GM12878 (cell line): ENCODE measurements around the gene RPS6KA2. TPM values are rescaled to one million over a fixed set of nuclear protein-coding genes. Genes with fewer than 3 reads are reported as not detected.
A peak's percentile ranks its signal among the peaks of the same experiment; 100 is the strongest.

Source experiments
- ATAC-seq: fragments of 200-7000 bp; cut with Tn5 transposase; 3 replicates; pipeline ENCODE4 v1.9.1; 2020; ENCODE audit warnings: mild to moderate bottlenecking, moderate library complexity
- BruUV-seq: library from RNA; stranded (reverse); fragments of 400-500 nt; replicated peaks from 2 replicates; lab custom pipeline; 2021; lab: Mats Ljungman, UMichigan
- CTCF ChIA-PET: fragments of 300-600 bp; sonication (Branson Sonifier 250); formaldehyde crosslinking; extraction: SDS; loops from one replicate; lab custom pipeline; 2021; ENCODE audit warnings: inconsistent platforms; lab: Yijun Ruan, JAX
- POLR2A ChIA-PET: fragments of 350-600 bp; formaldehyde crosslinking; extraction: SDS; loops from one replicate; lab custom pipeline; 2021; ENCODE audit warnings: inconsistent platforms; lab: Charles Lee
- RAD21 ChIA-PET: fragments of 300-600 bp; sonication (Branson Sonifier 250); formaldehyde crosslinking; loops from one replicate; lab custom pipeline; 2023; ENCODE audit warnings: antibody characterized with exemption; ENCODE audit not compliant: unreplicated experiment; lab: Charles Lee
- SMC1A ChIA-PET: fragments of 300-600 bp; sonication (Branson Sonifier 250); formaldehyde crosslinking; loops from one replicate; lab custom pipeline; 2023; ENCODE audit not compliant: unreplicated experiment, uncharacterized antibody; lab: Charles Lee
- DNase-seq: peaks from one replicate; pipeline ENCODE4 v3.0.0-alpha.2; 2011; ENCODE audit warnings: low read depth, low spot score
- FAIRE-seq: peaks from 3 replicates; lab custom pipeline; 2011; peaks lifted over from hg19 to GRCh38; lab: Jason Lieb, UNC
- H2AFZ ChIP-seq: 2 replicates; pipeline ENCODE4 v1.6.0; 2011; ENCODE audit warnings: low read depth, low read length, control low read depth; ENCODE audit not compliant: control insufficient read depth
- H3K27ac ChIP-seq: 2 replicates; pipeline ENCODE4 v1.5.1; 2011; ENCODE audit warnings: control low read depth; ENCODE audit not compliant: control insufficient read depth, insufficient read depth
- H3K27me3 ChIP-seq, 2 experiments: replicated peaks in 1 of 2; 2 replicates each; pipeline versions ENCODE4 v1.6.0 to v1.6.1; 2011; ENCODE audit warnings: low read length in 1 of 2; ENCODE audit not compliant: control insufficient read depth in 2 of 2, insufficient read depth in 2 of 2
- H3K36me3 ChIP-seq, 2 experiments: 2 replicates each; pipeline ENCODE4 v1.5.1; 2011; ENCODE audit warnings: low read length in 1 of 2; ENCODE audit not compliant: control insufficient read depth in 2 of 2, insufficient read depth in 2 of 2
- H3K4me1 ChIP-seq: 2 replicates; pipeline ENCODE4 v1.6.1; 2011; ENCODE audit warnings: mild to moderate bottlenecking, low read length, moderate library complexity, mixed read lengths; ENCODE audit not compliant: control insufficient read depth, insufficient read depth
- H3K4me2 ChIP-seq: 2 replicates; pipeline ENCODE4 v1.6.0; 2011; ENCODE audit warnings: control low read depth; ENCODE audit not compliant: control insufficient read depth, insufficient read depth
- H3K4me3 ChIP-seq: fragments of 200-600 bp; sonication (generic); 2 replicates; pipeline ENCODE4 v1.5.1; 2016
- H3K79me2 ChIP-seq: 2 replicates; pipeline ENCODE4 v1.6.0; 2011; ENCODE audit warnings: low read length; ENCODE audit not compliant: control insufficient read depth, insufficient read depth
- H3K9ac ChIP-seq: 2 replicates; pipeline ENCODE4 v1.8.0; 2011; ENCODE audit warnings: low read length, control low read depth, mixed read lengths; ENCODE audit not compliant: control insufficient read depth, insufficient read depth
- H3K9me3 ChIP-seq: replicated peaks from 3 replicates; pipeline ENCODE4 v1.5.1; 2011; ENCODE audit warnings: mild to moderate bottlenecking, low read length; ENCODE audit not compliant: control insufficient read depth, insufficient read depth
- H4K20me1 ChIP-seq: 2 replicates; pipeline ENCODE4 v1.6.0; 2011; ENCODE audit not compliant: control insufficient read depth, insufficient read depth
- BCL3 ChIP-seq: IDR thresholded peaks from 2 replicates; pipeline ENCODE4 v1.6.1; 2011; ENCODE audit warnings: borderline replicate concordance, low read depth, mild to moderate bottlenecking, moderate library complexity, low read length; ENCODE audit not compliant: insufficient read depth, poor library complexity, severe bottlenecking
- BHLHE40 ChIP-seq, 2 experiments: fragments of 450-650 bp in 1 of 2; IDR thresholded peaks; 2 replicates each; pipeline ENCODE4 v1.6.1; 2011 to 2017; ENCODE audit warnings: low read depth in 2 of 2, borderline replicate concordance in 1 of 2, improper control_type of control experiment in 1 of 2, low read length in 1 of 2, mild to moderate bottlenecking in 1 of 2
- CBFB ChIP-seq: IDR thresholded peaks from 2 replicates; pipeline ENCODE4 v1.6.1; 2016; ENCODE audit warnings: antibody characterized with exemption, low read depth
- CHD1 ChIP-seq: IDR thresholded peaks from 2 replicates; pipeline ENCODE4 v1.6.1; 2012; ENCODE audit warnings: low read depth, low read length, improper control_type of control experiment
- ETV6 ChIP-seq, 2 experiments: fragments of 450-650 bp in 1 of 2; IDR thresholded peaks in 1 of 2; conservative IDR thresholded peaks in 1 of 2; 2 replicates each; pipeline ENCODE4 v1.6.1; 2014; ENCODE audit warnings: antibody characterized with exemption in 1 of 2, borderline replicate concordance in 1 of 2, low read depth in 1 of 2, mild to moderate bottlenecking in 1 of 2, moderate library complexity in 1 of 2
- NFYB ChIP-seq: IDR thresholded peaks from 2 replicates; pipeline ENCODE4 v1.6.1; 2011; ENCODE audit warnings: low read depth, mild to moderate bottlenecking, low read length, improper control_type of control experiment, moderate library complexity; ENCODE audit not compliant: insufficient read depth
- NR2F1 ChIP-seq: fragments of 450-650 bp; conservative IDR thresholded peaks from 2 replicates; pipeline ENCODE4 v1.6.1; 2017; ENCODE audit warnings: mild to moderate bottlenecking
- PML ChIP-seq: IDR thresholded peaks from 2 replicates; pipeline ENCODE4 v1.6.1; 2012; ENCODE audit warnings: low read length, inconsistent platforms
- STAT3 ChIP-seq: IDR thresholded peaks from 2 replicates; pipeline ENCODE4 v1.6.1; 2011; ENCODE audit warnings: low read depth, low read length, improper control_type of control experiment
- WGBS: methylation state at CpG from one replicate; pipeline ENCODE4 v1.1.6; 2016; ENCODE audit warnings: low lambda C conversion rate; ENCODE audit not compliant: insufficient replicate concordance, insufficient coverage; ENCODE audit errors: missing lambda C conversion rate; 5-methylcytosine and 5-hydroxymethylcytosine counted together
- in situ Hi-C: fragments of 300-500 bp; cut with MboI; formaldehyde crosslinking; loops from 9 replicates; pipeline ENCODE4 v1.14.3; 2018; ENCODE audit warnings: mixed read lengths
- intact Hi-C: fragments of 100-400 bp; cut with micrococcal nuclease; formaldehyde crosslinking; loops from one replicate; pipeline ENCODE4 v1.14.2; 2022; ENCODE audit not compliant: unreplicated experiment
- polyA plus RNA-seq, 11 experiments: library from polyadenylated mRNA; depleted of rRNA in 4 of 11; unstranded in 6 of 11; stranded (reverse) in 5 of 11; fragments of >200 nt; fragmentation: Nextera tagmentation in 4 of 11; fragmentation: Illumina TruSeq in 1 of 11; extraction: Ambion mirVana in 4 of 11; extraction: Trizol in 1 of 11; gene quantifications; 1 replicate in 1 of 11; 2 replicates in 10 of 11; pipeline versions ENCODE4 v1.2.1 to v1.2.3, GENCODE V29; 2011 to 2016; ENCODE audit warnings: inconsistent platforms in 2 of 11, missing spikeins in 2 of 11, low read depth in 1 of 11
- total RNA-seq, 4 experiments: library from RNA; depleted of rRNA in 3 of 4; stranded (reverse); fragments of >200 nt in 3 of 4; fragmentation: Illumina TruSeq in 1 of 4; extraction: Trizol in 1 of 4; gene quantifications; 2 replicates each; pipeline versions ENCODE4 v1.2.1 to v1.2.3, GENCODE V29; 2013 to 2021

The RPS6KA2 gene
- total and polyA plus RNA-seq, 10 of the 15 experiments (the other 5 are each of a cell fraction or from before 2014, with no cell fraction given) = 0.02 to 1.0 (median 0.22) TPM; not detected in 1

GRCh38 chr6:166642646-166643045 lies 15.6 kb upstream of the RPS6KA2 start:
- 0 out of 4 replicates have a peak, but pooled peaks cover 0 to 4% of the 10 kb centered on the region in 2 experiments for H3K27me3 ChIP-seq
- H3K9me3 ChIP-seq = no peaks in the 10 kb centered on the region
- H4K20me1 ChIP-seq = no peaks in the 10 kb centered on the region
- WGBS = 75% methylated on average over 3 of the region's 3 CpGs
- no peak for ATAC-seq
- in situ Hi-C loops = no loop called here
- ChIA-PET RAD21 (no interaction called here), SMC1A (no interaction called here), POLR2A (no interaction called here), CTCF (no interaction called here)
- H3K79me2 ChIP-seq = no peaks in the 10 kb centered on the region
- H3K4me1 ChIP-seq = no peaks in the 10 kb centered on the region
- intact Hi-C loops = no loop called here
- TF ChIP-seq BCL3 (peak; percentile 56), BHLHE40 (IDR thresholded peaks at IDR 0.05; ENCODE audit: borderline replicate concordance in 1 of 2, low read depth in 2 of 2, low read length in 1 of 2) (no peak)
- no peak overlapping the region for H2AFZ ChIP-seq
- no peak for FAIRE-seq
- DNase-seq = no peak
- no peak overlapping the region for H3K9ac ChIP-seq
- BruUV-seq = no TSS peak
- no peak overlapping the region for H3K4me2 ChIP-seq
- H3K4me3 ChIP-seq = no peak overlapping the region
- H3K27ac ChIP-seq = no peak overlapping the region
- H3K36me3 ChIP-seq = no peaks in the 10 kb centered on the region

GRCh38 chr6:166640342-166641043 lies 13.4 kb upstream of the RPS6KA2 start:
- POLR2A ChIA-PET = interaction anchor here (0.6 kb wide), 1 partner anchor 13 kb away, joined by 3 read pairs; the partner anchor contains the start of gene RPS6KA2
- no peak for DNase-seq
- Histone ChIP-seq H3K9ac (no peak overlapping the region), H4K20me1 (no peaks in the 10 kb centered on the region), H3K4me1 (no peaks in the 10 kb centered on the region), H2AFZ (no peak overlapping the region; the same call in 1 of the 2 replicates), H3K27me3 (0 out of 4 replicates have a peak, but pooled peaks cover 0 to 4% of the 10 kb centered on the region in 2 experiments), H3K9me3 (no peaks in the 10 kb centered on the region), H3K27ac (peak overlapping the region; percentile 1; the same call in 1 of the 2 replicates), H3K4me3 (no peak overlapping the region), H3K4me2 (peak overlapping the region; percentile 38), H3K79me2 (no peaks in the 10 kb centered on the region), H3K36me3 (no peaks in the 10 kb centered on the region)
- in situ Hi-C loops = no loop called here
- ATAC-seq = no peak
- RAD21 ChIA-PET = no interaction called here
- intact Hi-C loops = no loop called here
- TF ChIP-seq CHD1 (no peak), ETV6 (conservative IDR thresholded peaks at IDR 0.05 in 1 of 2, IDR thresholded peaks at IDR 0.05 in 1 of 2; ENCODE audit: borderline replicate concordance in 1 of 2, low read depth in 1 of 2) (no peak), NR2F1 (no peak), STAT3 (no peak), CBFB (no peak), NFYB (no peak), PML (no peak)
- no TSS peak for BruUV-seq
- CTCF ChIA-PET = no interaction called here
- SMC1A ChIA-PET = no interaction called here
- WGBS = 32% methylated on average over 17 of the region's 19 CpGs
- FAIRE-seq = no peak
